Progenitor cell of endocrine pancreas (in vitro differentiated cells): ENCODE data around the gene BMPR1A. TPM values are rescaled to one million over a fixed set of nuclear protein-coding genes. Genes with fewer than 3 reads are reported as not detected.
"Not testable (repeated sequence)": the region's sequence is repeated elsewhere in the genome, so short reads cannot be mapped to it uniquely, and the experiment has no call there.

Experiments
- DNase-seq: peaks from one replicate; pipeline ENCODE4 v3.0.0; 2021; ENCODE audit warnings: low spot score; ENCODE audit not compliant: unreplicated experiment
- H3K27ac Mint-ChIP-seq: 2 replicates; pipeline ENCODE4 v1.8.0; 2021; ENCODE audit warnings: mild to moderate bottlenecking, moderate library complexity, mixed read lengths
- H3K27me3 Mint-ChIP-seq: 2 replicates; pipeline ENCODE4 v1.8.0; 2021; ENCODE audit warnings: mixed read lengths
- H3K36me3 Mint-ChIP-seq: 2 replicates; pipeline ENCODE4 v1.8.0; 2022; ENCODE audit warnings: mixed read lengths; ENCODE audit not compliant: insufficient read depth
- H3K4me1 Mint-ChIP-seq: 2 replicates; pipeline ENCODE4 v1.8.0; 2021; ENCODE audit warnings: low read depth, mixed read lengths
- H3K4me3 Mint-ChIP-seq: 2 replicates; pipeline ENCODE4 v1.8.0; 2021; ENCODE audit warnings: low read depth, mild to moderate bottlenecking, moderate library complexity, mixed read lengths
- H3K9me3 Mint-ChIP-seq: 2 replicates; pipeline ENCODE4 v1.8.0; 2021; ENCODE audit warnings: low read depth, mixed read lengths
- total RNA-seq: library from RNA; stranded (reverse); gene quantifications from 2 replicates; pipeline ENCODE4 v1.2.1, GENCODE V29; 2021
- TF ChIP-seq, protein P1 (sequence below): fragments of 200-600 bp; sonication (generic); IDR thresholded peaks from one replicate; pipeline ENCODE4 v1.5.0; 2021; ENCODE audit warnings: antibody characterized with exemption, mild to moderate bottlenecking; ENCODE audit not compliant: unreplicated experiment

The BMPR1A gene
- total RNA-seq, 1 donor from 2014 or later: 89.7 TPM

DNA sequence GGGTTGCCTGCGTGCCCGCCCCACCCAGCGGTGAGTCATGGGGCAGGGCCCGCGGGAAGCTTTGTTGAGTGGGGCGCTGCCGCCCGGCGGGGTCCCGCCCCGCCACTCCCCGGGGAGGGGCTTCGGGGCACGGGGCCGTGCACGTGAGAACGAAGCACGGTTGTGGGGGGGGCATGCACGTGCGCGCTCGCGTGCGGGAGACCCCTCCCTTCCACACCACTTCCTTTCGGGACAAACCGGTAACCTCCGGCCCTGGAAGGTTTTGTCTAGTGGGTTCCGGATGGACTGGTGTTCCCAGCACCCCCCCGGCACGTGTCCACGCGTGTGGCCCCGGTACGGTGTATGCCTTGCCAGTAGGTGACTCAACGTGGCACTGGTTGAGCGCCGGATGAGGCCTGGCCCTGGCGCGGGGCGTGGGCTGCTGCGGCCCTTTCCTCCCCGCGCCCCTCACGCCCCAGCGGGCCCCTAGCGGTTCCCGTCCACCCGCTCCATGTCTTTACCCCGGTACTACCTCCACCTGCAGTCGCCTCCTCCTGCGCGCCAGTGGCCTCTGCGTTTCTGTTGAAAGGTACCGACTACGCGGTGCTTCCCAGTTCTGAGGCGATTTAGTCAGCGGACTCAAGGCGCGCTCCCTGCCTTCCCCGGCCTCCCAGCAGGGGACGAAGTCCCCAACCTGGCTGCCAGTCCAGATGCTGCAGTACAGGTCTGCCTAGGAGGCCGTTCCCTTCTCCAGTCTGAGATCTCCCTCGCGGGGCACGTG lies 215.0 kb downstream of the BMPR1A start:
- TF ChIP-seq, protein P1, sequence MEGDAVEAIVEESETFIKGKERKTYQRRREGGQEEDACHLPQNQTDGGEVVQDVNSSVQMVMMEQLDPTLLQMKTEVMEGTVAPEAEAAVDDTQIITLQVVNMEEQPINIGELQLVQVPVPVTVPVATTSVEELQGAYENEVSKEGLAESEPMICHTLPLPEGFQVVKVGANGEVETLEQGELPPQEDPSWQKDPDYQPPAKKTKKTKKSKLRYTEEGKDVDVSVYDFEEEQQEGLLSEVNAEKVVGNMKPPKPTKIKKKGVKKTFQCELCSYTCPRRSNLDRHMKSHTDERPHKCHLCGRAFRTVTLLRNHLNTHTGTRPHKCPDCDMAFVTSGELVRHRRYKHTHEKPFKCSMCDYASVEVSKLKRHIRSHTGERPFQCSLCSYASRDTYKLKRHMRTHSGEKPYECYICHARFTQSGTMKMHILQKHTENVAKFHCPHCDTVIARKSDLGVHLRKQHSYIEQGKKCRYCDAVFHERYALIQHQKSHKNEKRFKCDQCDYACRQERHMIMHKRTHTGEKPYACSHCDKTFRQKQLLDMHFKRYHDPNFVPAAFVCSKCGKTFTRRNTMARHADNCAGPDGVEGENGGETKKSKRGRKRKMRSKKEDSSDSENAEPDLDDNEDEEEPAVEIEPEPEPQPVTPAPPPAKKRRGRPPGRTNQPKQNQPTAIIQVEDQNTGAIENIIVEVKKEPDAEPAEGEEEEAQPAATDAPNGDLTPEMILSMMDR: peak; percentile 36
- Mint-ChIP-seq H3K27ac (peak overlapping the region; percentile 98), H3K36me3 (no peaks in the 10 kb centered on the region), H3K27me3 (peaks cover 34% of the 10 kb centered on the region), H3K4me3 (peak overlapping the region; percentile 86), H3K9me3 (no peaks in the 10 kb centered on the region), H3K4me1 (peaks cover 23% of the 10 kb centered on the region)
- DNase-seq: peak; percentile 61

DNA sequence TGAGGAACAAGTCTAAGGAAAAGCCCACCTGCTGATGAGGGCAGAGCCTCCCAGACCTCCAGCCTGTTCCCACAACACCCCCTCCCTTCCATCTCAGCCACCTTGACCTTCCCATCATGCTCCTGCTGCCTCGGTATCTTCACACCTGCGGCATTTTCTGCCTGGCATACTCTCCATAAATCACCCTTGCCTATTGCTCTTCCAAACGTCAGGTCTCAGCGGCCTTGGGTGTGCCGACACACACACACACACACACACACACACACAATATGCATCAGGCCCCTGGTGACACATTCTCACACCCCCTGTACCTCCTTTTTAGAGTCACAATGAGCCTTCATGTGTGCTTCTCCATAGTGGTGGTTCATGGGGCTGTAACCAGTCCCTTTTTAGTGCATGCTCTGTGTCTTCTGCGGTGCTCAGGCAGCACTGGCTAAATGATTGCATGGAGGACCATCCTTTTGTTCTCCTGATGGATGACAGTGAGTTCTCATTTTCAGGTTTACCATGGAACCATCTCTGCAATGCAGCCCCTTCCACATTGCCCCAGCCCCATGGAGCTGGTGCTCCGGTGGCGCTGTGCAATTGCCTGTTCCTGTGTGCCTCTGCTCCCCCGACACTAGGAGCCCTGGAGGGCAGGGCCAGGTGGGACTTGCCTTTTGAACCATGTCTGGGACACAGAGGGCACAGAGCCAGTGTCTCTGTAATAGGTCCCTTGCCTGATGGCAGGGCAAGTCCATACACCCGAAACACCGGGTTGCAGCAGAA lies 216.4 kb downstream of the BMPR1A start:
- Mint-ChIP-seq H3K27me3 (peaks cover 34% of the 10 kb centered on the region), H3K36me3 (no peaks in the 10 kb centered on the region), H3K9me3 (no peaks in the 10 kb centered on the region), H3K4me3 (peak overlapping the region; percentile 12), H3K4me1 (peaks cover 17% of the 10 kb centered on the region), H3K27ac (no peak overlapping the region)
- no peak for DNase-seq
- TF ChIP-seq, protein P1: no peak

DNA sequence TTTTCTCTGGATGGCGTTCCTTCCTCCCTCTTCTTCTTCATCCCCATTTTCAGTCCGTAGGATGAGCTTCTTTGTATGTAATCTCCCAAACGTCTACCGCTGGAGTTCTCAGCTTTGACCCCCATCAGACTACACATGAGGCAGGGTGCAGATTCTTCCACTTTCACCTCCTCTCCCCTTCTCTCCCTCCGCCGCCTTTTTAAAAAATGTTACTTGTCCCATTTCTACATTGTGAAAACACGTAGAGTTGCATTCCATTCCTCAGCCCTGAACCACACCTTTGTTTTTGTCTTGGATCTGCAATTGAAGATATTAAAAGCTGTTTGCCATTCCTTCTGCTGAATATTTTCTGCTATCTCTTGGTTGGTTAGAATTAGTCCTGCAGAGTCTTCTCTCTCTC lies 218.1 kb downstream of the BMPR1A start:
- H3K4me1 Mint-ChIP-seq: peaks cover 17% of the 10 kb centered on the region
- H3K9me3 Mint-ChIP-seq: no peaks in the 10 kb centered on the region

DNA sequence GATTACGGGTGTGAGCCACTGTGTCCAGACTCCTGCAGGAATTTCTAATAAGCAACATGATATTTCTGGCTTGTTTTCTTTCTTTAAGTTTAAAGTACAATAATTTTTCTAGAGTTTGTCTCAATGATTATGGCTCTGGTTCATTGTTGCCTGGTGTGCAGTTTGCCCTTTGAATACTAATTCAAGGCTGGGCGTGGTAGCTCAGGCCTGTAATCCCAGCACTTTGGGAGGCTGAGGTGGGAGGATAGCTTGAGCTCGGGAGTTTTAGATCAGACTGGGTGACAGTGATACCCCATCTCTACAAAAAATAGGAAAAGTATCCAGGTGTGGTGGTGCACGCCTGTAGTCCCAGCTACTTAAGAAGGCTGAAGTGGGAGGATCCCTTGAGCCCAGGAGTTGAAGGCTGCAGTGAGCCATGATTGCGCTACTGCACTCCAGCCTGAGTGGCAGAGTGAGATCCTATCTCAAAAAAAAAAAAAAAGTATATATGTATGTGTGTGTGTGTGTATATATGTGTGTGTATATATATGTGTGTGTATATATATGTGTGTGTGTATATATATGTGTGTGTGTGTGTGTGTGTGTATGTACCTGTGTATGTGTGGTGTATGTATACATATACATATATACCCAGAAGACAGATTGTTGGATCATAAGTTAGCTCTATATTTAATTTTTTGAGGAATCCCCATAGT lies 220.1 kb downstream of the BMPR1A start:
- TF ChIP-seq, protein P1: no peak
- no peak for DNase-seq
- Mint-ChIP-seq H3K9me3 (no peaks in the 10 kb centered on the region), H3K4me3 (no peak overlapping the region), H3K4me1 (peaks cover 13% of the 10 kb centered on the region), H3K27ac (no peak overlapping the region), H3K27me3 (peaks cover 27% of the 10 kb centered on the region), H3K36me3 (no peaks in the 10 kb centered on the region)

More for the DNA sequence above, 218.1 kb downstream of the BMPR1A start:
- TF ChIP-seq, protein P1: no peak
- H3K27me3 Mint-ChIP-seq: peaks cover 32% of the 10 kb centered on the region
- no peak for DNase-seq
- no peaks in the 10 kb centered on the region for H3K36me3 Mint-ChIP-seq
- peak overlapping the region; percentile 33 for H3K27ac Mint-ChIP-seq
- H3K4me3 Mint-ChIP-seq: no peak overlapping the region

DNA sequence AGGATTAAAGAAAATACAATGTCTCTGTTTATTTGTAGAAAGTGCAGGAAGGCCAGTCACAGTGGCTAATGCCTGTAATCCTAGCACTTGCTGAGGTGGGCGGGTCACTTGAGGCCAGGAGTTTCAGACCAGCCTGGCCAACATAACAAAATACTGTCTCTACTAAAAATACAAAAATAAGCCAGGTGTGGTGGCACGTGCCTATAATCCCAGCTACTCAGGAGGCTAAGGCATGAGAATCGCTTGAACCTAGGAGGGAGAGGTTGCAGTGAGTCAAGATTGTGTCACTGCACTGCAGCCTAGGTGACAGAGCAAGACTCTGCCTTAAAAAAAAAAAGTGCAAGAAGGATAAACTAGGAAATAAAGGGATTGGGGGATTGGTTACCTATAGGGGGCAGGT lies 222.0 kb downstream of the BMPR1A start:
- H3K27ac Mint-ChIP-seq, H3K36me3 Mint-ChIP-seq, H3K27me3 Mint-ChIP-seq, H3K4me1 Mint-ChIP-seq, H3K9me3 Mint-ChIP-seq, H3K4me3 Mint-ChIP-seq, DNase-seq: not testable (repeated sequence)
